DMS114 treated with DMSO at 0.1 percent for 48 hours (cell line): ENCODE measurements around the gene WWTR1.

ENCODE experiments used
- DNase-seq: peaks from one replicate; lab custom pipeline; 2025; ENCODE audit not compliant: unreplicated experiment; lab: John Stamatoyannopoulos, UW

The WWTR1 gene

GRCh38 chr3:149596134-149596770 lies 61.6 kb downstream of the WWTR1 start:
- DNase-seq, result no peak

DNA sequence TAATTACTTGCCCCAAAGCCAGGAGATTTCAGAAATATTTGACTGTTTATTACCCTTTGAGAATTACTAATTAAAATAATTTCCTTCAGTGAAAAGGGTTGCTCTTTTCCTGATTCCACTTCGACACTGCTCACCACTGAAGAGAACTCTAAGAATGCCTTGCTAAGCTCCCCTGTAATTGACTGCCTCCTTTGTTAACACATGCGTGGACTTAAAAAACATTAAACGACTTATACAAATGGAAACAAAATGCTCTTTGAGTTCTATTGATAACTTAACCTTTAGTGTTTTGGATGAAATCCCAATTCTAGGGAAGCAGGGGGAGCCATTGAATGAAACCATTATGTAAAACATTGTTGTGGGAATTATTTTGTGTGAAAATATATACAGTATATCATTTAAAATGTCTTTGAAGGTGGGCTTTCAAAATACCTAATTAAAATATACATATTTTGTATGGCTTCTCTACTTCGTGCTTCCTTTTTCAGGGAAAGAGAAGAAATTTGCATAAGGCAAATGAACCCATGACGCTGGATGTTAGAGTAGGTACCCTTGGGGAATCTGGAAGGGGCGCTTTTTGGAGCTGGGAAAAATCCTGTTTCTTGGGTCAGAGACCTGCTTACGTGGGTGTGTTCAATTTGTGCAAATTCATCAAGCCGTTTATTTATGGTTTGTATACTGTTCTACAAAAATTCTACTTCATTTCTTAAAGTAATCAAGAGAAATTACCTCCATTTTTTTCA lies 64.2 kb downstream of the WWTR1 start:
- DNase-seq, result no peak

GRCh38 chr3:149592758-149593240 lies 65.0 kb downstream of the WWTR1 start:
- DNase-seq, result no peak

- DNase-seq, result no peak
Observed at GRCh38 chr3:149590691-149591441, 67.0 kb downstream of the WWTR1 start.

DNA sequence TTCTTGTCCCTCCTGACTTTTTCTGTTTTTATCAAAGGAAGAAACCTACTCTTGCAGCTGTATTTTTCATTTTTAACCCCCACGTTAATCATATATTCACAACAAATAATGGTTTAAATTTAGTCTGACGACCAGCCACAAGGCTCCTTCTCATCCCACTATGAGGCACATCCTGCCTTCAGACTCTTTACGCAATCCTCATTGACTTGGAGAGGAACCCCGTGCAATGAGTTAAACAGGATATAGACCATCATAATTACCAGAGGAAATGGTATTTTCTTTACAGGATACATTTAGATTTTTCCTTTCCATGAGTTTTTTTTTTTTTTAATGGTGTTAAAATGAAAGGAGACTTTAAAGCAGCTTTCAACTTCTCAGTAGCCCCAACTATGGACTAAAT lies 68.5 kb downstream of the WWTR1 start:
- DNase-seq, result no peak

- DNase-seq, result no peak
Observed at GRCh38 chr3:149588909-149589308, 68.9 kb downstream of the WWTR1 start.

- DNase-seq, result no peak
Observed at GRCh38 chr3:149587383-149587782, 70.4 kb downstream of the WWTR1 start.

GRCh38 chr3:149586871-149587270 lies 71.0 kb downstream of the WWTR1 start:
- no peak for DNase-seq

GRCh38 chr3:149585401-149585726 lies 72.5 kb downstream of the WWTR1 start:
- DNase-seq, result no peak

- no peak for DNase-seq
Observed at GRCh38 chr3:149583921-149584635, 73.7 kb downstream of the WWTR1 start.

DNA sequence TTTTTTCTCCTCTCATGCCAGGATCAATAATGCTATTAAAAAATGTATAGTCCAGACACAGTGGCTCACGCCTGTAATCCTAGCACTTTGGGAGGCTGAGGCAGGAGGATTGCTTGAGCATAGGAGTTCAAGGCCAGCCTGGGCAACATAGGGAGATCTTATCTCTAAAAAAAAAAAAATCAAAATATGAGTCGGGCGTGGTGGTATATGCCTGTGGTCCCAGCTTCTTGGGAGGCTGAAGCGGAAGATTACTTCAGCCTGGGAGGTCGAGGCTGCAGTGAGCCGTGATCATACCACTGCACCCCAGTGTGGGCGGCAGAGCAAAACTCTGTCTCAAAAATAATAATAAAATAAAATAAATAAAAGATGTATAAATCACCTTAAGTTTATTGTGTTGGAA lies 75.4 kb downstream of the WWTR1 start:
- no peak for DNase-seq

DNA sequence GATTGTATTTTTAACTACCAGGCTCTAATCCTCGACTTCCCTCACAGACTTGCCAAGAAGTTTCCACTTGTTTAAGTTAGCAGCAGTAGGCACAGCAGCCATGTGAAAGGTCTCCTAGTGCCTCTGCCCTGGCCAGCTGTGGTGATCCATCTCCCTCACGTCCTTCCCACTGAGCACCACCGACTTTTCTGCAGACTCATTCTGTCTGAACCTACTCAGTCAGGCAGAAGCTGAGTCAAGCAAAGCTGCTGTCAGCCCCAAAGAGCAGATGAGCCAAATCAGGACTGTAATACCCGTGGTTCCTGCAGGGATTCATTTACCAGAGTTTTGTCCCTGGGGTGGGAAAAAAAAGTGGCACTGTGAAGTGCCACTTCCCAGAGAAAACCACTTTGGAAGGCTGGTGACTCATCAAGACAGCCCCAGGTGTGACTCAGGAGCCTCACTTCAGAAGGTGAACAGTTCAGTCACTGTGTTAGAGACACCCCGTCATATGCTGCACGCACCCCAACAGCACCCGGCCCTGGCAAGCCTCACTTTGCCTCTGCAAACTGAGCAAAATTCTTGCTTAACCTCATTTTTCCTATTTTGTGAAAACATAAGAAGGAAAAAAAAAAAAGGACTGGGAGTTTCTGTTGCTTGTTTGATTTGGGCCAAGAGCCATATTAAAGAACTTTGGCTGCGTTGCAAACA lies 76.0 kb downstream of the WWTR1 start:
- no peak for DNase-seq

DNA sequence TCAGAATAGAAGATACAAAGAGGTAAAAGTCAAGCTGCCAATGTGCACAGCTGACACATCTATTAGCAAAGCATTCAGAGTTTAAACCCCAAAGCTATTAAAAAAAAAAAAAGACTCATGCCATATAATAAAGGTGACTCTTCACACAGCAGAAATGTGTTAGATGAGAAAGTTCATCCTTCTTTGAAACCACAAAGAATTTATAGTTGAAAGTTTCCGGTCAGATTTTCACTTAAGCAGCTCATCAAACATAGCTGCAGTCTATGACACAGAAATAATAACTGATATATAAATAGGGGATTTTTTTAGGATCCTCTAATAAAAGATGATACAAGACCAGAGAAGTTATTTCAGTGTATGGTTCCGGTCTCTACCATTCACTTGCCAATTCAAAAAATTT lies 76.6 kb downstream of the WWTR1 start:
- no peak for DNase-seq

DNA sequence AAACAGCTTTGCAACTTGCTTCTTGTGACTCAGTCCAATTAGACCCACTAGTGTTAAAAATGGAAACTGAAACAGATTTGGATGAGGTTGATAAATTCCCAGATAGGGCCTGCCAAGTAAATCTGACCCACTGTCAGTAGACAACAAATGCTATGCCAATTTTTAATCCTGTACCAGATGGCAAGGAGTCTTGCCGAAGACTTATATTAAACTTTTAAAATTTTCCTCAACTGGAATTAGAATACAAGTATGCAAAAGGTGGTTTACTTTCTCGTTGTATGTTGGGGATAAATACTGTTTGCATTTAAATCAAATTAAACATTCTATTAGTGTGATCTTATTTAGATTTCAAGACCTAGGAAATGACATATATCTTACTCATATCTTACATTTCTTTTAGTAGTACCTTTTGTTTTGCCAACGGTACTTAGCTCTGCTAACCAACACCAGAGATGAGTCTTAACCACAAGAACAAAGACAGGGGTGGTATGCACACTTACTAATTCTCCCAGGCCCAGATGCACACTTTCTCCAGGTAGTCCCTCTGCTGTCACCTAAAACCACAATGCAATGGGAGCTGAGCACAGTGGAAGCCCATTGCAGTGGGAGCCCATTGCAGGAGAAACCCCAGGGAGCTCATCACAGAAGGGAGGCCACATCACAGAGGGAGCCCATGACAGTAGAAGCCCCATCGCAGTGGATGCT lies 77.8 kb downstream of the WWTR1 start:
- no peak for DNase-seq

DNA sequence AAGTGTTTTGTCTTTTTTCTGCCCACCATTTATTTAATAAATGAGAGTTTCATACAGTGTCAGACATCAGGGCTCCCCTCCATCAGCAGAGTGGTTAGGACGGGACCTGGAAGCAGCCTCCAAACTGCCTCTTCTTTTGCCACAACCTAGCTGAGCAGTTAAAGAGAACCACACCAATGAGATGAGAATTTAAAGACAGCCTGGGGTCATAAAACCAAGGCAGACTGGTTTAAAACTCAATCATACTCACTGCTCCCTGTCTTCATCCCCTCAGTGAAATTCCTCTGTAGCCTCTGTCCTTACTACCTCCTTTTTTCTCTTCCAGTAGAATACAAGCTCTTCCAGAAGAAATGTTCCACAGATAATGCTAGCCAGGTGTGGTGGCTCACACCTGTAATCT lies 78.7 kb downstream of the WWTR1 start:
- no peak for DNase-seq

DNA sequence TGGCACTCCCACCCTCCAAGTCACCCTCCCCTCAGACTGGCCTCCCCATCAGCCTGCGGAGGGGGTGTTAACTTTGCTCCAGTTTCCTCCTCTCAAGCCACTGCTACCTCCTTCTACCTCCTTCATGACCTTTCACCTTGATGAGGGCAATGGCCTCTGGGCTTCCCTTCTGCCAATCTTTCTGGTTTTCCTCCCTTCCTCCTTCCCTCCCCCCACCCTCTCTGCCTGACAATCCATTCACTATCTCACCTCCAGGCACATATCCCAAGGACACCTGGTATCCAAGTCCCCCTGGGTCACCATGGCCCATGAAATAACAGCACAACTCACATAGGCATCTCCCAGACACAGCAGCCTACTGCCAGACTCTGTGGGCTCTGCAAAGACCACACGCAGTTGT lies 80.0 kb downstream of the WWTR1 start:
- no peak for DNase-seq

- no peak for DNase-seq
Observed at GRCh38 chr3:149575961-149576564, 81.8 kb downstream of the WWTR1 start.

- DNase-seq, result no peak
Observed at GRCh38 chr3:149575213-149575960, 82.4 kb downstream of the WWTR1 start.

GRCh38 chr3:149572796-149573414 lies 84.9 kb downstream of the WWTR1 start:
- no peak for DNase-seq
